GM18511 (cell line): Measurements from ENCODE around the gene SHLD2.
"Not testable (repeated sequence)": the region's sequence is repeated elsewhere in the genome, so short reads cannot be mapped to it uniquely, and the experiment has no call there.

Experiments used
- ATAC-seq: cut with Tn5 transposase; IDR thresholded peaks from one replicate; pipeline ENCODE4 v1.9.1; 2021; ENCODE audit warnings: mild to moderate bottlenecking, moderate library complexity; ENCODE audit not compliant: unreplicated experiment

SHLD2 gene

DNA sequence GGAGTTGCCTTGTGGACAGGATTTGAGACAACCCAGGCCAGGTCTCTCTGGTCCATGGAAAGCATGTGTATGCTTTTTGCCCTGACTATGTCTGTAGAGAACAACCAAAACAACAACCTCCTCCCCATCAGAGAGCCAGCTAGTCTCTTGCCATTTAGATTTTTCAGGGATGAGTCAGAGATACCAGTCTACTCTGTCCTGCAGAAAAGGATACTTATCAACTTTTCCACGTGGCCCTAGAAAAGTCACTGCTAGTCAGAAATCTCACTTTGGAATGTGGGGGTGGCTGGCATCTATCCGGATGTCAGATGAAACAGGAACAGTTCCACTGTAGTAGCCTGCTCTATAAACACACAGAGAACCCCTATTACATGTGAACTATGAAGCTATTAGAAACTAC is 116.8 kb downstream of the SHLD2 start:
- ATAC-seq: not testable (repeated sequence)

- ATAC-seq: not testable (repeated sequence)
Measured at GRCh38 chr10:87213150-87213765, 118.3 kb downstream of the SHLD2 start.

- not testable (repeated sequence) for ATAC-seq
Measured at GRCh38 chr10:87213806-87214205, 118.8 kb downstream of the SHLD2 start.

- not testable (repeated sequence) for ATAC-seq
Measured at GRCh38 chr10:87216120-87216519, 121.1 kb downstream of the SHLD2 start.

DNA sequence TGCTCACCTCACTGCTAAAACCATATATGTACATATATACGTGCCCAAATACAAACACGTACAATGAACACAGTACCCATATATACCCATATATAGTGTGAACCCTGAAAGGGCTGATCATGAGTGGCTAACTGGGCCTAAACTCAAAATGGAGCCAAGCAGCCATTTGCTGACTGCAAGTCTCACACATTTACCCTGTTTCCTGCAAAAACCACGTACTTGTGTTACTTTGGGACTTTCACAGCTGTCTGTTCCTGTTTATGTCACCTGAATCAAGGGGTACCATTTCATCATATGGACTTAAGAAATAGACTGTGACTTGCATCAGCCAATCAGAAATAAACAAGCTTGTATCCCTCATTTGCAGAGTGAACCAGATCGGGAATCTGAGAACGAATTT is 124.4 kb downstream of the SHLD2 start:
- ATAC-seq: not testable (repeated sequence)

DNA sequence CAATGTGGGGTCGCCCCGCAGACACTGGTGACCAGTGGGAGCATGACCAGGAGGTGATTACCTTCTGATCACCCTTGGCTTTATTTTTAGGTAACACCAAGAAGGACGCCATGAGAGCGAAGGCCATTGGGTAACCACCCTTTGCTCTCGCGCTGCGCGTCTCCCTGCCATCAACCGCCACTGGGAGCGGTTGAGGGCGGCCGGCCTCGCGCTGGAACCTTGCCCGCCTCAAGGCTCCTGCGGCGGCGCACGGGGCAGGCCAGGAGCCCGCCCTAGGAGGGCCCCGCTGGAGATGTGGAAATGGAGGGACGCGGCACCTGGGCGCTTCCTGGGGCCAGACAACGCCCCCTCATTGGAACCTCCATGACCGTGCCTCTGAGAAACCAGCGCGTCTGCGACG is 127.8 kb downstream of the SHLD2 start:
- not testable (repeated sequence) for ATAC-seq

DNA sequence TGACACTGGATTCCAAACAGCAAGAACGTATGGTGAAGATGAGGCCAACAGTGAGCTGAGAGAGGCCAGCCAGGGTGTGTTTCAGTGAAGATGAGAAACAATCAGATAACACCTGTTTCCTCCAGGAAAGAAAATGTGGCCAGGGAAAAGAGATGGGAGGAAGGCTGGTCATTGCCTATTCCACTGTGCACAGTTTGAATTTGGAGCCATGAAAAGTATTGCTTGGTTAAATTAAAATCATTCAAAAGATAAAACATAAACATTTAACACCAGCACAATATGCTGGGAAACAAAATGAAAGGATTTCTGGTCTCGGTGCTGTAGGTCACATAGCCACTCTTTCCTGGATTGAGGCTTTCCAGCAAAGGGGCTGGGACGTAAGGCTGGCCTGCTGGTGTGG is 130.1 kb downstream of the SHLD2 start, which contains the start of gene NUTM2A:
Gene NUTM2A (plus strand): TSS at position 301 of the 400 bp plus-strand sequence. CDS start 383 bp downstream, outside the sequence.
- ATAC-seq: not testable (repeated sequence)

DNA sequence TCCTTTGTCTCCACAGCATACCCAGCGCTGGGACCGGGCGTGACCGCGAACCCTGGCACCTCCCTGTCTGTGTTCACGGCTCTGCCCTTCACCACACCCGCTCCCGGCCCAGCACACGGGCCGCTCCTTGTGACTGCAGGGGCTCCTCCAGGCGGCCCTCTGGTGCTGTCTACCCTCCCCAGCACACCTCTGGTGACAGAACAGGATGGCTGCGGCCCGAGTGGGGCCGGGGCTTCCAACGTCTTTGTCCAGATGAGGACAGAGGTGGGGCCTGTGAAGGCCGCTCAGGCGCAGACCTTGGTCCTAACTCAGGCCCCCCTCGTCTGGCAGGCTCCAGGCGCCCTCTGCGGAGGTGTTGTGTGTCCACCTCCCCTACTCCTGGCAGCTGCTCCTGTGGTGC is 133.2 kb downstream of the SHLD2 start:
- ATAC-seq: not testable (repeated sequence)

GRCh38 chr10:87229211-87229610 is 134.2 kb downstream of the SHLD2 start:
- ATAC-seq: not testable (repeated sequence)

- not testable (repeated sequence) for ATAC-seq
Measured at GRCh38 chr10:87234854-87235253, 139.8 kb downstream of the SHLD2 start.

DNA sequence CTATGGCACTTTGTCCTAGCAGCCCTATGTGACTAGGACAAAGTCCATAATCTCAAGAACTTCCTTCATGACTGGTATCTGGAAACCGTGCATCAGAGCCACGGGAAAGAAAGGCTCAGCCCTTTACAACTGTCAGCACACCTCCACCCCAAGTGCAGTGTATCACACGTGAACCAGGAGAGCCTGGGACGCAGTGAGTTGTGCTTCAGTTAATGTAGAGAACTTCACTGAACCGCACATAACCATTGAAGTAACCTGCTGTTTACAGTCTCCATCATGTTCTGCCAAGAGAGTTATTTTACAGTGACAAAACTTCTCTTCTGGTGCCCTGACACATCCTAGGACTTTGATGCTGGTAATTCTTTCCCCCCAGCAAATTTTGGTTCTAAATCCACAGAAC is 142.2 kb downstream of the SHLD2 start:
- not testable (repeated sequence) for ATAC-seq

GRCh38 chr10:87239346-87239808 is 144.4 kb downstream of the SHLD2 start:
- ATAC-seq: not testable (repeated sequence)
